Activated naive CD4-positive, alpha-beta T cell (primary cell): ENCODE results near the gene SCAND1.

ENCODE experiments used
- DNase-seq, 4 experiments: peaks; one replicate each; lab custom pipeline; 2025; lab: John Stamatoyannopoulos, UW

Gene SCAND1

DNA sequence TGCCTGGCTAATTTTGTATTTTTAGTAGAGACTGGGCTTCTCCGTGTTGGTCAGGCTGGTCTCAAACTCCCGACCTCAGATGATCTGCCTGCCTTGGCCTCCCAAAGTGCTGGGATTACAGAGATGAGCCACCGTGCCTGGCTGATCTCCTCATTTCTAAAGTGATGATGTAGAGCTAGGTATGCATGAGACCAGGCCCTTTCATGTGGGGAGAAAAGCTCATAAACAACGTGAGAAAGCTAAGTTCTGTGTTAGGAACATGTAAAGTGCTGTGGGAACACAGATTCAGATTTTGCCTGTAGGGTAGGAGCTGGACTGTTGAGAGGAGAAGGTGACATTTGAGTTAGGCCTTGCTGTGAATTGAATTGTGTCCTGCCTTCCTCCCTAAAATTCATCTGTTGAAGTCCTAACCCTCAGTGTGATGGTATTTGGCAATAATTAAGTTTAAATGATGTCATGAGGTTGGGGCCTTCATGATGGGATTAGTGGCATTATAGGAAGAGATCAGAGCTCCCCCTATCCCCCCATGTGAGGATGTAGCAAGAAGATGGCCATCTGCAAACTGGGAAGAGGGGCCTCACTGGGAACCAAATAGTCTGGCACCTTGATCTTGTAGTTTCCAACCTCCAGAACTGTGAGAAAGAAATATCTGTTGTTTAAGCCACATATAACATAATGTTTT is 49.2 kb downstream of the SCAND1 start:
- DNase-seq = no peak

GRCh38 chr20:35903843-35904242 is 50.5 kb downstream of the SCAND1 start:
- no peak for DNase-seq
